ENCODE measurements around the gene PSMC3. TPM values are rescaled to one million over a fixed set of nuclear protein-coding genes. Genes with fewer than 3 reads are reported as not detected.

PSMC3 gene
- total and polyA plus RNA-seq, 2 of the 13 experiments (the other 11 are each of a cell fraction or from before 2014, with no cell fraction given) = 75.8 to 214 TPM

DNA sequence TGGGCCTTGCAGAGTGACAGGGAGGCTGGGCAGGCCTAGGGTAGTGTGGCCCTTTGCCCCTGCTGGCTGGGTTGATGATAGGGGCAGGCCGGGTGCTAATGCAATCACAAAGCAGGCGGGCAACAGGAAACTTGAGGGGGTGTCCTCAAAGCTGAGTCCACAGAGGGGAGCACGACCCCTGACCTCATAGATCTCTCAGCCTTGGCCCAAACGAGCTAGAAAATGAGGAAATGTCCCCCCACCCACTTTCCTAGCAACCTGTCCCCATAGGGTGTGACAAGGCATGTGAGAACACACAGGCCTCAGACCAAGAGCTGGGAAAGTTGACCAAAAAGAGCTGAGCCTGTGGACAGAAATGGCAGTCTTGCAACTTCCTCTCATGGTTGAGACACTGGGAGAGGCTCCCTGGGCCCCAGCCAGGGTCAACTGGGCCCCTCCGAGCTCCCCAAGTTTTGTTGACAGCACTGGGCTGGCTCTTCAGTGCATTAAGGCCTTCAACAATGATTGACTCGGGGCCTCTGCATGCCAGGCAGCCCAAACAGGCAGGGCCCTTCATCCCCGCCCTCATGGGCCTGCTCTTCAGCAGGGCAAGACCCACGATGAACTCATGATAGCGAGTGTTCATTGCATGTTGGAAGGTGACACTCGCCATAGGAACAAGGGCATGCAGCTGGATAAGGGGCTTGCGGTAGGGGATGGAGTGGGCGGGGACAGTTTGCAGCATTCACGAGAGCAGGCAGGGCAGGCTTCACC is 38.1 kb downstream of the PSMC3 start (continued):
- TF ChIP-seq ZBTB44 (CRISPR knock-in tag; IDR thresholded peaks at IDR 0.05) (no peak), ZNF556 (CRISPR knock-in tag; IDR thresholded peaks at IDR 0.05; ENCODE audit: borderline replicate concordance) (0 out of 2 replicates have a peak, but pooled peaks have one; percentile 15), CEBPZ (IDR thresholded peaks at IDR 0.05; ENCODE audit: low read length) (no peak), STAG1 (CRISPR knock-in tag; IDR thresholded peaks at IDR 0.05) (no peak), ZNF501 (CRISPR knock-in tag; IDR thresholded peaks at IDR 0.05) (peak; percentile 56; the same call in 1 of the 2 replicates), GPBP1L1 (CRISPR knock-in tag; IDR thresholded peaks at IDR 0.05) (no peak), NR2C2 (CRISPR knock-in tag; IDR thresholded peaks at IDR 0.05; ENCODE audit: borderline replicate concordance) (0 out of 2 replicates have a peak, but pooled peaks have one; percentile 21), PHF8 (CRISPR knock-in tag; IDR thresholded peaks at IDR 0.05) (peak; percentile 41), EP300 (IDR thresholded peaks at IDR 0.05; ENCODE audit: low read depth in 2 of 2, low read length in 2 of 2) (no peak), EP300 (CRISPR knock-in tag; IDR thresholded peaks at IDR 0.05; ENCODE audit: borderline replicate concordance) (no peak), ZBTB7A (CRISPR knock-in tag; IDR thresholded peaks at IDR 0.05) (no peak), ZNF292 (CRISPR knock-in tag; IDR thresholded peaks at IDR 0.05; ENCODE audit: borderline replicate concordance, low read depth) (peak; percentile 17; the same call in 1 of the 2 replicates), MATR3 (CRISPR knock-in tag; IDR thresholded peaks at IDR 0.05) (no peak), ZFY (CRISPR knock-in tag; IDR thresholded peaks at IDR 0.05) (peak; percentile 59)
- TF ChIP-seq, protein P1, sequence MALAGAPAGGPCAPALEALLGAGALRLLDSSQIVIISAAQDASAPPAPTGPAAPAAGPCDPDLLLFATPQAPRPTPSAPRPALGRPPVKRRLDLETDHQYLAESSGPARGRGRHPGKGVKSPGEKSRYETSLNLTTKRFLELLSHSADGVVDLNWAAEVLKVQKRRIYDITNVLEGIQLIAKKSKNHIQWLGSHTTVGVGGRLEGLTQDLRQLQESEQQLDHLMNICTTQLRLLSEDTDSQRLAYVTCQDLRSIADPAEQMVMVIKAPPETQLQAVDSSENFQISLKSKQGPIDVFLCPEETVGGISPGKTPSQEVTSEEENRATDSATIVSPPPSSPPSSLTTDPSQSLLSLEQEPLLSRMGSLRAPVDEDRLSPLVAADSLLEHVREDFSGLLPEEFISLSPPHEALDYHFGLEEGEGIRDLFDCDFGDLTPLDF (CRISPR knock-in tag; IDR thresholded peaks at IDR 0.05) = no peak
- TF ChIP-seq, protein P2, sequence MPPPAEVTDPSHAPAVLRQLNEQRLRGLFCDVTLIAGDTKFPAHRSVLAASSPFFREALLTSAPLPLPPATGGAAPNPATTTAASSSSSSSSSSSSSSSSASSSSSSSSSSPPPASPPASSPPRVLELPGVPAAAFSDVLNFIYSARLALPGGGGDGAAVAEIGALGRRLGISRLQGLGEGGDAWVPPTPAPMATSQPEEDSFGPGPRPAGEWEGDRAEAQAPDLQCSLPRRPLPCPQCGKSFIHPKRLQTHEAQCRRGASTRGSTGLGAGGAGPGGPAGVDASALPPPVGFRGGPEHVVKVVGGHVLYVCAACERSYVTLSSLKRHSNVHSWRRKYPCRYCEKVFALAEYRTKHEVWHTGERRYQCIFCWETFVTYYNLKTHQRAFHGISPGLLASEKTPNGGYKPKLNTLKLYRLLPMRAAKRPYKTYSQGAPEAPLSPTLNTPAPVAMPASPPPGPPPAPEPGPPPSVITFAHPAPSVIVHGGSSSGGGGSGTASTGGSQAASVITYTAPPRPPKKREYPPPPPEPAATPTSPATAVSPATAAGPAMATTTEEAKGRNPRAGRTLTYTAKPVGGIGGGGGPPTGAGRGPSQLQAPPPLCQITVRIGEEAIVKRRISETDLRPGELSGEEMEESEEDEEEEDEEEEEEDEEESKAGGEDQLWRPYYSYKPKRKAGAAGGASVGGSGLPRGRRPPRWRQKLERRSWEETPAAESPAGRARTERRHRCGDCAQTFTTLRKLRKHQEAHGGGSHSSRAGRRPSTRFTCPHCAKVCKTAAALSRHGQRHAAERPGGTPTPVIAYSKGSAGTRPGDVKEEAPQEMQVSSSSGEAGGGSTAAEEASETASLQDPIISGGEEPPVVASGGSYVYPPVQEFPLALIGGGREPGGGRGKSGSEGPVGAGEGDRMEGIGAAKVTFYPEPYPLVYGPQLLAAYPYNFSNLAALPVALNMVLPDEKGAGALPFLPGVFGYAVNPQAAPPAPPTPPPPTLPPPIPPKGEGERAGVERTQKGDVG (CRISPR knock-in tag; IDR thresholded peaks at IDR 0.05; ENCODE audit: borderline replicate concordance) = no peak
